ENCODE data around the gene RPS6KC1. TPM values are rescaled to one million over a fixed set of nuclear protein-coding genes. Genes with fewer than 3 reads are reported as not detected.
"Not testable (repeated sequence)": the region's sequence is repeated elsewhere in the genome, so short reads cannot be mapped to it uniquely, and the experiment has no call there.

RPS6KC1 gene
- total RNA-seq, 2 donors from 2014 or later, result 13.7 to 48.5 TPM

GRCh38 chr1:213138892-213139291 is 87.9 kb downstream of the RPS6KC1 start:
- H3K9me3 ChIP-seq, result no peaks in the 10 kb centered on the region
- H3K27me3 ChIP-seq, result no peaks in the 10 kb centered on the region
- no peak for ATAC-seq
- 89% methylated on average over 1 of the region's 1 CpG for WGBS, 2 donors
- TF ChIP-seq POLR2A (IDR thresholded peaks at IDR 0.05), result no peak
- TF ChIP-seq CTCF (IDR thresholded peaks at IDR 0.05), result no peak
- H3K27ac ChIP-seq, result no peak overlapping the region
- intact Hi-C loops (cut with DNase I), result no loop called here
- H3K4me1 ChIP-seq, result peaks cover 5% of the 10 kb centered on the region
- no peaks in the 10 kb centered on the region for H3K36me3 ChIP-seq (replicated peaks in 1 of 2; ENCODE audit: insufficient read depth in 1 of 2, low read depth in 2 of 2)
- no peak for DNase-seq
- H3K4me3 ChIP-seq, result no peak overlapping the region

DNA sequence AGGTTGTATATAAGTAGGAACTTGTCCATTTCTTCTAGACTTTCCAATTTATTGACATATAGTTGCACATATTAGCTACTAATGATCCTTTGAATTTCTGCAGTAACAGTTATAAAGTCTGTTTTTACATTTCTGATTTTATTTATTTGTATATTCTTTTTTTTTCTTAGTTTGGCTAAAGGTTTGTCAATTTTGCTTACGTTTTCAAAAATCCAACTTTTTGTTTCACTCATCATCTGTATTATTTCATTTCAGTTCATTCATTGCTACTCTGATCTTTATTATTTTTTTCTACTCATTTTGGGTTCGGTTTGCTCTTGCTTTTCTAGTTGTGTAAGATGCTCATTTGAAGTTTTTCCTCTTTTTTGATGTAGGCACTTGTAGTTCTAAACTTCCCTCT is 97.9 kb downstream of the RPS6KC1 start:
- peaks cover 5% of the 10 kb centered on the region for H3K4me1 ChIP-seq
- no peaks in the 10 kb centered on the region for H3K36me3 ChIP-seq (replicated peaks in 1 of 2; ENCODE audit: insufficient read depth in 1 of 2, low read depth in 2 of 2)
- H3K9me3 ChIP-seq, result no peaks in the 10 kb centered on the region
- no peak for DNase-seq
- no peak for TF ChIP-seq POLR2A (IDR thresholded peaks at IDR 0.05)
- TF ChIP-seq CTCF (IDR thresholded peaks at IDR 0.05), result no peak
- no peak for ATAC-seq
- intact Hi-C loops (cut with DNase I), result no loop called here
- no peaks in the 10 kb centered on the region for H3K27me3 ChIP-seq
- no peak overlapping the region for H3K27ac ChIP-seq
- H3K4me3 ChIP-seq, result no peak overlapping the region
- WGBS, 2 donors, result 97 to 98% methylated on average over 2 of the region's 2 CpGs

GRCh38 chr1:213150090-213150489 is 99.0 kb downstream of the RPS6KC1 start:
- no CpG with 5 or more reads among the region's 2 CpGs for WGBS, 2 donors
- intact Hi-C loops (cut with DNase I); H3K27me3 ChIP-seq; ATAC-seq; H3K27ac ChIP-seq; H3K9me3 ChIP-seq; DNase-seq; H3K4me3 ChIP-seq; H3K36me3 ChIP-seq (replicated peaks in 1 of 2; ENCODE audit: insufficient read depth in 1 of 2, low read depth in 2 of 2): not testable (repeated sequence)
- peaks cover 11% of the 10 kb centered on the region for H3K4me1 ChIP-seq

GRCh38 chr1:213154056-213154685 is 103.1 kb downstream of the RPS6KC1 start:
- Histone ChIP-seq H3K9me3 (no peaks in the 10 kb centered on the region), H3K36me3 (replicated peaks in 1 of 2; ENCODE audit: insufficient read depth in 1 of 2, low read depth in 2 of 2) (no peaks in the 10 kb centered on the region), H3K4me1 (peaks cover 11% of the 10 kb centered on the region), H3K27ac (no peak overlapping the region), H3K27me3 (no peaks in the 10 kb centered on the region), H3K4me3 (no peak overlapping the region)
- intact Hi-C loops (cut with DNase I), result no loop called here
- WGBS, 2 donors, result 47 to 59% methylated on average over 3 of the region's 3 CpGs
- no peak for ATAC-seq
- TF ChIP-seq CTCF (IDR thresholded peaks at IDR 0.05) (no peak), POLR2A (IDR thresholded peaks at IDR 0.05) (no peak)
- DNase-seq, result peak in 3 of 4 donors; percentile 10 to 58 (median 24)

DNA sequence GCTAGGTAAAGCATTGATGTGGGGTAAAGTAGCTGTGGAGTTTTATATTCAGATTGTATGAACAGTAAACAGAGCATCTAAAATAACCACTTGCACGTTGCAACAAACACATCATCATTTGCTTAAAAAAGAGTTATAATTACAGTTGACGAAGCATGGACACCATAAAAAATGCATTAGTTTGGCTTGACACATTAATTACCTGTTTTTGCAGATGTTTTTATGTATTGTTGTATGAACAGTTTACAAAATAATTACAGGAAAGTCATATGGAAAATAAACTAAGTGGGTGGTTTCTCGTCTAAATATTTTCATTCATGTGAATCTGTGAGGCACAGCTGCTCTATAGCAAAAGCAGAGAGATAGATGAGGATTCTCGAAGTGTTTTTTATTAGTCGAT is 108.3 kb downstream of the RPS6KC1 start:
- H3K4me1 ChIP-seq, result peaks cover 1% of the 10 kb centered on the region
- H3K4me3 ChIP-seq, result no peak overlapping the region
- no peaks in the 10 kb centered on the region for H3K27me3 ChIP-seq
- DNase-seq (no peak), ATAC-seq (no peak)
- no peak for TF ChIP-seq POLR2A (IDR thresholded peaks at IDR 0.05)
- TF ChIP-seq CTCF (IDR thresholded peaks at IDR 0.05), result no peak
- 91 to 93% methylated on average over 5 of the region's 5 CpGs for WGBS, 2 donors
- no peak overlapping the region for H3K27ac ChIP-seq
- intact Hi-C loops (cut with DNase I), result no loop called here
- H3K36me3 ChIP-seq (replicated peaks in 1 of 2; ENCODE audit: insufficient read depth in 1 of 2, low read depth in 2 of 2), result no peaks in the 10 kb centered on the region
- no peaks in the 10 kb centered on the region for H3K9me3 ChIP-seq

DNA sequence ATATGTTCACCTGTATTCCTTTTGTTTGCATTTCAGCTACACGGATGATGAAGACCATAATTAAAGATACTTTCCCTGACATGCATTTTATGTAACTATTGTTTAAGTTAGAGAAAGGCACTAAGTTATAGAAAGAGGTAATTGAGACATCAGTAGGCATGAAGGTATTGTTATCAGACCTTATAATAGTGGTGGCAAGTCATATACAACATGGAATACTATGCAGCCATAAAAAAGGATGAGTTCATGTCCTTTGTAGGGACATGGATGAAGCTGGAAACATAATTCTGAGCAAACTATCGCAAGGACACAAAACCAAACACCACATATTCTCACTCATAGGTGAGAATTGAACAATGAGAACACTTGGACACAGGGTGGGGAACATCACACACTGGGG is 109.4 kb downstream of the RPS6KC1 start:
- ATAC-seq; H3K9me3 ChIP-seq; H3K36me3 ChIP-seq (replicated peaks in 1 of 2; ENCODE audit: insufficient read depth in 1 of 2, low read depth in 2 of 2); intact Hi-C loops (cut with DNase I); H3K27ac ChIP-seq; DNase-seq; H3K4me3 ChIP-seq; H3K4me1 ChIP-seq; H3K27me3 ChIP-seq: not testable (repeated sequence)
- WGBS, 2 donors, result 92 to 96% methylated on average over 2 of the region's 2 CpGs
